HG02588 (cell line): ENCODE measurements around the gene PTBP1.

Experiments used
- ATAC-seq: cut with Tn5 transposase; IDR thresholded peaks from one replicate; pipeline ENCODE4 v1.9.1; 2021; ENCODE audit warnings: mild to moderate bottlenecking, moderate library complexity; ENCODE audit not compliant: unreplicated experiment

Gene PTBP1

GRCh38 chr19:796692-797527, at the start of gene PTBP1:
TSS of gene PTBP1 (plus strand) at chr19:797452. CDS start at chr19:797498, 46 bp downstream.
- peak; percentile 67 for ATAC-seq

GRCh38 chr19:748274-748598, 49.0 kb upstream of the PTBP1 start:
- no peak for ATAC-seq

- ATAC-seq: no peak
Observed at GRCh38 chr19:749811-750210, 47.4 kb upstream of the PTBP1 start.

GRCh38 chr19:750640-751423, 46.4 kb upstream of the PTBP1 start, which contains the start of gene MISP:
TSS of gene MISP (plus strand) at chr19:751112. CDS start at chr19:756947, 5,835 bp downstream.
- no peak for ATAC-seq

- no peak for ATAC-seq
Observed at GRCh38 chr19:751501-752341, 45.5 kb upstream of the PTBP1 start.

GRCh38 chr19:752652-753517, 44.4 kb upstream of the PTBP1 start:
- no peak for ATAC-seq

- no peak for ATAC-seq
Observed at GRCh38 chr19:754530-754929, 42.7 kb upstream of the PTBP1 start.

- no peak for ATAC-seq
Observed at GRCh38 chr19:755063-755462, 42.2 kb upstream of the PTBP1 start.

GRCh38 chr19:756236-756635, 41.0 kb upstream of the PTBP1 start:
- no peak for ATAC-seq

GRCh38 chr19:756821-757688, 40.2 kb upstream of the PTBP1 start:
- no peak for ATAC-seq

- no peak for ATAC-seq
Observed at GRCh38 chr19:757811-758668, 39.2 kb upstream of the PTBP1 start.

GRCh38 chr19:763181-763580, 34.1 kb upstream of the PTBP1 start:
- no peak for ATAC-seq

GRCh38 chr19:763869-764268, 33.4 kb upstream of the PTBP1 start:
- ATAC-seq: no peak

GRCh38 chr19:764301-764700, 33.0 kb upstream of the PTBP1 start:
- no peak for ATAC-seq

GRCh38 chr19:765179-765738, 32.0 kb upstream of the PTBP1 start:
- no peak for ATAC-seq

GRCh38 chr19:768424-768823, 28.8 kb upstream of the PTBP1 start:
- no peak for ATAC-seq

- ATAC-seq: no peak
Observed at GRCh38 chr19:769616-770015, 27.6 kb upstream of the PTBP1 start.

GRCh38 chr19:771332-771785, 25.9 kb upstream of the PTBP1 start:
- no peak for ATAC-seq
